H1 (cell line): ENCODE data around the gene UTRN. TPM values are rescaled to one million over a fixed set of nuclear protein-coding genes. Genes with fewer than 3 reads are reported as not detected.

Experiments
- CTCF ChIA-PET: fragments of 300-600 bp; sonication (Branson Sonifier 250); formaldehyde crosslinking; loops from one replicate; lab custom pipeline; 2021; ENCODE audit not compliant: partially characterized antibody; lab: Charles Lee
- POLR2A ChIA-PET: fragments of 300-600 bp; sonication (Branson Sonifier 250); formaldehyde crosslinking; loops from one replicate; lab custom pipeline; 2021; ENCODE audit warnings: inconsistent platforms; ENCODE audit not compliant: partially characterized antibody; lab: Charles Lee
- DNase-seq, 2 experiments: peaks; one replicate each; pipeline versions ENCODE4 v3.0.0 to v3.0.0-alpha.2; 2010 to 2022; ENCODE audit warnings: low spot score in 2 of 2, low read depth in 1 of 2, mixed read lengths in 1 of 2
- FAIRE-seq: peaks from 2 replicates; lab custom pipeline; 2011; peaks lifted over from hg19 to GRCh38; lab: Jason Lieb, UNC
- H2AFZ ChIP-seq: 2 replicates; pipeline ENCODE4 v1.8.1; 2012; ENCODE audit warnings: low read length, inconsistent platforms
- H2AK5ac ChIP-seq: 2 replicates; pipeline ENCODE4 v1.6.1; 2013; ENCODE audit warnings: low read depth, low read length
- H2BK120ac ChIP-seq: replicated peaks from 2 replicates; pipeline ENCODE3; 2013; ENCODE audit warnings: low read depth, low read length, inconsistent platforms
- H2BK12ac ChIP-seq: 2 replicates; pipeline ENCODE4 v1.6.1; 2013; ENCODE audit warnings: low read depth, low read length
- H2BK15ac ChIP-seq: 2 replicates; pipeline ENCODE4 v1.6.1; 2013; ENCODE audit warnings: low read length
- H2BK20ac ChIP-seq: 2 replicates; pipeline ENCODE4 v1.6.1; 2013; ENCODE audit warnings: low read length
- H2BK5ac ChIP-seq: 2 replicates; pipeline ENCODE4 v1.6.1; 2013; ENCODE audit warnings: low read depth, low read length
- H3K14ac ChIP-seq: 2 replicates; pipeline ENCODE4 v1.6.1; 2013; ENCODE audit warnings: inconsistent platforms; ENCODE audit not compliant: insufficient read length
- H3K18ac ChIP-seq: 2 replicates; pipeline ENCODE4 v1.6.1; 2013; ENCODE audit warnings: low read length; ENCODE audit errors: extremely low read depth
- H3K23ac ChIP-seq: 2 replicates; pipeline ENCODE4 v1.6.1; 2013; ENCODE audit warnings: inconsistent platforms; ENCODE audit not compliant: insufficient read length
- H3K23me2 ChIP-seq: 2 replicates; pipeline ENCODE4 v1.6.1; 2013; ENCODE audit warnings: low read depth, low read length
- H3K27ac ChIP-seq: 2 replicates; pipeline ENCODE4 v1.6.1; 2011; ENCODE audit warnings: low read depth, low read length, inconsistent platforms
- H3K27me3 ChIP-seq, 4 experiments: replicated peaks in 1 of 4; 1 replicate in 1 of 4; 2 replicates in 3 of 4; pipeline versions ENCODE4 v1.6.1 to v1.8.1; 2011 to 2013; ENCODE audit warnings: low read length in 3 of 4, mild to moderate bottlenecking in 3 of 4, inconsistent platforms in 2 of 4, mixed read lengths in 2 of 4, moderate library complexity in 1 of 4; ENCODE audit not compliant: control insufficient read depth in 3 of 4, insufficient read depth in 3 of 4; ENCODE audit errors: extremely low read depth in 1 of 4
- H3K36me3 ChIP-seq, 4 experiments: 2 replicates each; pipeline versions ENCODE4 v1.6.1 to v1.8.1; 2011 to 2013; ENCODE audit warnings: mild to moderate bottlenecking in 4 of 4, low read length in 3 of 4, moderate library complexity in 2 of 4, control low read depth in 1 of 4, inconsistent platforms in 1 of 4; ENCODE audit not compliant: insufficient read depth in 4 of 4, control insufficient read depth in 2 of 4
- H3K4ac ChIP-seq: replicated peaks from 2 replicates; pipeline ENCODE3; 2013; ENCODE audit warnings: low read length, low read depth, mixed read lengths, inconsistent platforms; ENCODE audit not compliant: insufficient read length
- H3K4me1 ChIP-seq, 4 experiments: replicated peaks in 1 of 4; 1 replicate in 1 of 4; 2 replicates in 3 of 4; pipeline versions ENCODE4 v1.6.1 to v1.8.1; 2011 to 2013; ENCODE audit warnings: low read length in 3 of 4, inconsistent platforms in 2 of 4, mixed read lengths in 1 of 4; ENCODE audit not compliant: insufficient read depth in 4 of 4, control insufficient read depth in 3 of 4
- H3K4me2 ChIP-seq, 2 experiments: 2 replicates each; pipeline versions ENCODE4 v1.6.1 to v1.8.1; 2011 to 2013; ENCODE audit warnings: low read depth in 2 of 2, low read length in 2 of 2, control low read depth in 1 of 2, inconsistent platforms in 1 of 2, mild to moderate bottlenecking in 1 of 2; ENCODE audit not compliant: insufficient read depth in 1 of 2
- H3K4me3 ChIP-seq, 4 experiments: fragments of 200-600, 300-600 bp in 1 of 4; sonication (generic), shearing (Covaris generic), sonication (Bioruptor Twin) in 1 of 4; 2 replicates each; pipeline versions ENCODE4 v1.5.1 to v1.8.1; 2011 to 2016; ENCODE audit warnings: low read length in 4 of 4, low read depth in 3 of 4, control low read depth in 2 of 4, inconsistent platforms in 2 of 4, mild to moderate bottlenecking in 2 of 4, mixed read lengths in 1 of 4, moderate library complexity in 1 of 4; ENCODE audit not compliant: insufficient read depth in 2 of 4; ENCODE audit errors: extremely low read depth in 1 of 4
- H3K56ac ChIP-seq: replicated peaks from 2 replicates; pipeline ENCODE3; 2013; ENCODE audit warnings: low read depth, mild to moderate bottlenecking, mixed read lengths, low read length, inconsistent platforms; ENCODE audit not compliant: insufficient read length
- H3K79me1 ChIP-seq: 2 replicates; pipeline ENCODE4 v1.6.1; 2013; ENCODE audit warnings: low read depth, low read length, control low read depth
- H3K79me2 ChIP-seq, 2 experiments: 2 replicates each; pipeline versions ENCODE4 v1.6.1 to v1.8.1; 2012 to 2013; ENCODE audit warnings: low read length in 2 of 2, mild to moderate bottlenecking in 2 of 2, inconsistent platforms in 1 of 2; ENCODE audit not compliant: insufficient read depth in 2 of 2, control insufficient read depth in 1 of 2
- H3K9ac ChIP-seq, 4 experiments: replicated peaks in 1 of 4; 1 replicate in 1 of 4; 2 replicates in 3 of 4; pipeline versions ENCODE4 v1.6.1 to v1.8.1; 2011 to 2013; ENCODE audit warnings: low read depth in 3 of 4, low read length in 3 of 4, control low read depth in 2 of 4, mild to moderate bottlenecking in 2 of 4, moderate library complexity in 2 of 4, inconsistent platforms in 1 of 4; ENCODE audit errors: extremely low read depth in 1 of 4
- H3K9me3 ChIP-seq, 2 experiments: 2 replicates each; pipeline versions ENCODE4 v1.6.1 to v1.8.1; 2012 to 2013; ENCODE audit warnings: mild to moderate bottlenecking in 2 of 2, moderate library complexity in 2 of 2, control low read depth in 1 of 2, inconsistent platforms in 1 of 2, low read depth in 1 of 2, low read length in 1 of 2, mixed read lengths in 1 of 2; ENCODE audit not compliant: insufficient read depth in 2 of 2
- H4K20me1 ChIP-seq, 2 experiments: replicated peaks in 1 of 2; 2 replicates each; pipeline versions ENCODE3 to v1.8.1; 2011 to 2013; ENCODE audit warnings: inconsistent platforms in 2 of 2, low read length in 2 of 2, mild to moderate bottlenecking in 1 of 2; ENCODE audit not compliant: insufficient read depth in 2 of 2, control insufficient read depth in 1 of 2
- H4K5ac ChIP-seq: 2 replicates; pipeline ENCODE4 v1.6.1; 2013; ENCODE audit warnings: low read length, low read depth, mixed read lengths, inconsistent platforms; ENCODE audit not compliant: insufficient read length
- H4K8ac ChIP-seq: 2 replicates; pipeline ENCODE4 v1.8.0; 2013; ENCODE audit warnings: mild to moderate bottlenecking, moderate library complexity, low read length, inconsistent platforms; ENCODE audit not compliant: insufficient read depth; ENCODE audit errors: extremely low read depth
- H4K91ac ChIP-seq: replicated peaks from 2 replicates; pipeline ENCODE3; 2013; ENCODE audit warnings: low read length, mixed read lengths, inconsistent platforms; ENCODE audit not compliant: insufficient read length
- ATF3 ChIP-seq: IDR thresholded peaks from 2 replicates; pipeline ENCODE4 v1.6.1; 2011; ENCODE audit warnings: low read depth, mild to moderate bottlenecking, low read length; ENCODE audit not compliant: insufficient read depth
- TCF12 ChIP-seq: IDR thresholded peaks from 2 replicates; pipeline ENCODE4 v1.6.1; 2011; ENCODE audit warnings: low read depth, mild to moderate bottlenecking, low read length
- WGBS, 2 experiments: shearing (Covaris generic) in 1 of 2; methylation state at CpG; one replicate each; pipeline versions ENCODE4 v1.1.6 to v1.1.7; 2013 to 2015; ENCODE audit warnings: low lambda C conversion rate in 2 of 2, mixed read lengths in 2 of 2, inconsistent platforms in 1 of 2, low coverage in 1 of 2, missing lambda C conversion rate in 1 of 2; ENCODE audit not compliant: insufficient replicate concordance in 2 of 2, insufficient coverage in 1 of 2, insufficient read length in 1 of 2; ENCODE audit errors: extremely low coverage in 1 of 2, missing lambda C conversion rate in 1 of 2; 5-methylcytosine and 5-hydroxymethylcytosine counted together
- polyA plus RNA-seq, 7 experiments: library from polyadenylated mRNA; depleted of rRNA in 3 of 7; stranded (reverse) in 5 of 7; unstranded in 2 of 7; fragments of >200 nt in 5 of 7; fragments of 200-250 nt in 2 of 7; gene quantifications; 1 replicate in 5 of 7; 2 replicates in 1 of 7; 4 replicates in 1 of 7; pipeline versions ENCODE4 v1.2.1 to v1.2.3, GENCODE V29; 2011 to 2013; ENCODE audit warnings: missing spikeins in 2 of 7, mixed read lengths in 2 of 7
- total RNA-seq: library from RNA; stranded (reverse); fragmentation: NEBNext Ultra II Directional; extraction: Animal tissue kit (Norgen Biotek cat#: 25700); gene quantifications from 2 replicates; pipeline ENCODE4 v1.2.1, GENCODE V29; 2021

The UTRN gene
- total and polyA plus RNA-seq, 2 of the 8 experiments (the other 6 are each of a cell fraction or from before 2014, with no cell fraction given) = 25.0 to 112 TPM

GRCh38 chr6:144289006-144289405 lies 3.9 kb downstream of the UTRN start:
- DNase-seq (no peak), FAIRE-seq (no peak)
- 100% methylated on average over 1 of the region's 1 CpG; no CpG with 5 or more reads in 1 of the 2 experiments for WGBS, 2 experiments
- no peak overlapping the region for H3K9ac ChIP-seq
- H3K23ac ChIP-seq = no peak overlapping the region
- peaks cover 0 to 1% of the 10 kb centered on the region in 2 experiments for H4K20me1 ChIP-seq
- H3K9me3 ChIP-seq = no peaks in the 10 kb centered on the region
- no peak overlapping the region for H4K91ac ChIP-seq
- H3K18ac ChIP-seq = no peak overlapping the region
- H3K14ac ChIP-seq = no peak overlapping the region
- no peak overlapping the region for H3K4ac ChIP-seq
- H3K79me2 ChIP-seq = peaks cover 0 to 27% of the 10 kb centered on the region in 2 experiments; a peak in 3 of 4 replicates
- no peak overlapping the region for H4K5ac ChIP-seq
- H3K27ac ChIP-seq = no peak overlapping the region
- H2BK20ac ChIP-seq = no peak overlapping the region
- POLR2A ChIA-PET = no interaction called here
- H2BK120ac ChIP-seq = no peak overlapping the region
- H3K23me2 ChIP-seq = peaks cover 15% of the 10 kb centered on the region
- peaks cover 0 to 5% (median under 1%) of the 10 kb centered on the region in 4 experiments; a peak in 1 of 7 replicates for H3K4me1 ChIP-seq
- no peak overlapping the region for H2BK5ac ChIP-seq
- no peak overlapping the region for H4K8ac ChIP-seq
- no peak overlapping the region for H2AFZ ChIP-seq
- H3K4me2 ChIP-seq = no peak overlapping the region
- no peaks in the 10 kb centered on the region; a peak in 1 of 7 replicates for H3K27me3 ChIP-seq
- no peaks in the 10 kb centered on the region; the same call in 1 of the 2 replicates for H3K79me1 ChIP-seq
- no peak overlapping the region for H2BK15ac ChIP-seq
- H3K36me3 ChIP-seq = peaks cover 0 to 18% (median 0%) of the 10 kb centered on the region in 4 experiments; a peak in 2 of 8 replicates
- H3K4me3 ChIP-seq = no peak overlapping the region
- no peak overlapping the region for H3K56ac ChIP-seq
- no peak for TF ChIP-seq TCF12
- TF ChIP-seq ATF3 = no peak
- CTCF ChIA-PET = interaction anchor here (1.6 kb wide), 1 partner anchor 72 kb away, joined by 4 read pairs; no protein-coding TSS in a partner anchor
- no peak overlapping the region for H2AK5ac ChIP-seq
- no peak overlapping the region for H2BK12ac ChIP-seq
